ENCODE data around the gene CD300LD.

The CD300LD gene

DNA sequence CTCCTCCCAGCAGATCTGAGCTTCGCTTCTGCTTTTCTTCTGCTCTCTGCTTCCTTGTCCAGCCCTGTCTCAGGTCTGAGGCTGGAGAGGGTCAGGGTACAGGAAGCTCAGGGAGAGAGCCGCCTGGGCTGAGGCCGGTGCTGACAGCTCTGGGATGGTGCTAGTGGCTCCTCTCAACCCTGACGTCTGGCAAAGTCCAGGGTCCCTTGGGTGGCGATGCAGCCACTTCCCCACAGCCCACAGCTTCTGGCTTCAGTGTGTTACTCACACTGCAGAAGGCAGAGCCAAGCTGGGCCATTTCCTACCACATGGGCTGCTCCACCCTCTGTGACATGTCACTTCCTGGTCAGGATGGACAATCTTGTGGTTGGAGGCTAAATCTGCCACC lies 46.2 kb downstream of the CD300LD start, which contains the start of gene CD300C:
TSS of gene CD300C (minus strand) at position 273 of the 388 bp plus-strand sequence. CDS start 333 bp downstream, outside the sequence.
- no peak within 1 kb of the TSS for H3K4me3 ChIP-seq (ENCODE audit: low read depth, low read length)

DNA sequence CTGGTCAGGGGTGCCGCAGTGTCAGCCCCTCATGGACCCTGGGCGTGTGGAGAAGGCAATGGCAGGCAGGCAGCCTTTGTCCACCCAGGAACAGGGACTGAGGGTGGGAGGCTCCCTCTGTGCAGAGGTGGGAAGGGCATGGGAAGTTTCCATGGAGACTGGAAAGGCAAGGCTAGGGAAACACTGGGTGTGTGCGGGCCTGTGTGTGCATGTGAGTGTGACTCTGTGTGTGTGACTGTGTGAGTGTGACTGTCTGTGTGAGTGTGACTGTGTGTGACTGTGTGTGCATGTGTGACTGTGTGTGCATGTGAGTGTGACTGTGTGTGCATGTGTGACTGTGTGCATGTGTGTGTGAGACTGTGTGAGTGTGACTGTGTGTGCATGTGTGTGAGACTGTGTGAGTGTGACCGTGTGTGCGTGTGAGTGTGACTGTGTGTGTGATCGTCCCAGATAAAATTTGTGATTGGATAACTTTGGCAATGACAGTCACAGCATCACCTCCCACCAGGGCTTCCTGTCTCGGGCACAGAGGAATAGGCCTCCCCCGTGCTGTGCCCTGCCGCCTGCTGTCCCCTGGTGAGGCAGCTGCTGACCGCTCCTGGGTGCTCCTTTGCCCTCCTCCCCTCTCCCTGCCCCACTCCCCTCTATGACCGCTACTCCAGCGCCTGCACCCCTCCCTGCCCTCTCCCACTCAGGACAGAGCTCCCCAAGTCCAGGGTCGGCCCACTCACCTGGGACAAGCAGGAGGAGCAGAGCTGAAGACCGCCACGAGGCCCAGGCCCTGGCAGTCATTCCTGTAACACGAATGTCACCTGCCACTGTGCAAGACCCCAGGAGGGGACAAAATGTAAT lies 46.9 kb downstream of the CD300LD start:
- H3K4me3 ChIP-seq (ENCODE audit: low read depth, low read length), result no peak overlapping the region

DNA sequence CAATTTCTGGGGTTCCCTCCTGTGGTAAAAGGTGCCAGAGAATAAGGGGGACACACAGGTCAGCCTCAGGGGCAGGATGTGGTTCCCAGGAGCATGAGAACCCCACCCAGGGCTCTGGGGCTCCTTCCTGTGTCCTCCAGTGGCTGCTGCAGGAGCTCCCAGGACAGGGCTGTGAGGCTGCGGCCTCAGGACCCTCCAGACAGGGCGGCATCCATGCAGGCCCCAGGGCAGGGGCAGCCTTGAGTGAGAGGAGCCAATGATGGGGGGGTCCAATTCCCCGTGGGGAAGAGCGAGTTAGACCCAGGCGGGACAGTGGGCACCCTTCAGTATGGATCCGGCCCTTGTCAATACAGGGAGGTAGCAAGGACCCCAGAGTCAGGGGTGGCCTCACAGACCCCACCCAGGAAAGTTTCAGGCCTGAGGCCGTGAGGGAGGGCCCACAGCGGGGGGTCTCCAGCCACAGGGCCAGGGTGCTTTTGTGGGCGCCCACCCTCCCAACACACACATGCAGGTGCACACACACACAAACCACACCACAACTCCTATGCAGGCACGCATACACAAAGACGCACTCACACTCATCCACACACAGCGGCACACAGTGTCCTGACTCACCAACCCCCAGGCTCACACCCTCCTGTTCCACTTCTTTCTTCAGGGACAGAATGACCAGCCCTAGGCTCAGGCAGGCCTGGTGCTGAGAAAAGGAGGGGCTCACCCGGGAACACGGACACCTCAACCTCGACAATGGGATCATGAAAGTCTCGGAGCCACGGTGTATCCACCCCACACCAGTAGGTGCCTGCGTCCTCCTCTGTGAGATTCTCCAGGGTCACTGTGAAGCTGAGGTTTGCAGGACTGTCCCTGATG lies 48.0 kb downstream of the CD300LD start:
- no peak overlapping the region for H3K4me3 ChIP-seq (ENCODE audit: low read depth, low read length)

DNA sequence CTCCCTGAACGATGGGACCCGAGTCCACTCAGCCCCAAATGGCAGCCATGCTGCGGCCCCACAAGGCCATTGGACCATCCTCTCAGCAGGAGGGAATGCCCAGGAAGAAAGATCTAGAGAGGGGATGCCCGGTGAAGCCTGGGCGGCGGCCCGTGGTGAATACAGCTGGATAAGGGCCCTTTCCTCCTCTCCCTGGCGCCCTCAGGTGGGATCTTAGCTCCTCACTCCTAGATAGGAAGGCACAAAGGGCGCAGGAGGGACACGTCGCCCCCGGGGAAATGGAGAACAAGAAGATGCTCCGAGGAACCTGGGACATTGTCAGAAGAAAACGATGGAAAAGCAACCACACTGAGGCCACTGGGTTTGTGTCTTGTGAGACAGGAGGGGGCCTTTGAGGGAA lies 48.7 kb downstream of the CD300LD start:
- H3K4me3 ChIP-seq (ENCODE audit: low read depth, low read length), result no peak overlapping the region

DNA sequence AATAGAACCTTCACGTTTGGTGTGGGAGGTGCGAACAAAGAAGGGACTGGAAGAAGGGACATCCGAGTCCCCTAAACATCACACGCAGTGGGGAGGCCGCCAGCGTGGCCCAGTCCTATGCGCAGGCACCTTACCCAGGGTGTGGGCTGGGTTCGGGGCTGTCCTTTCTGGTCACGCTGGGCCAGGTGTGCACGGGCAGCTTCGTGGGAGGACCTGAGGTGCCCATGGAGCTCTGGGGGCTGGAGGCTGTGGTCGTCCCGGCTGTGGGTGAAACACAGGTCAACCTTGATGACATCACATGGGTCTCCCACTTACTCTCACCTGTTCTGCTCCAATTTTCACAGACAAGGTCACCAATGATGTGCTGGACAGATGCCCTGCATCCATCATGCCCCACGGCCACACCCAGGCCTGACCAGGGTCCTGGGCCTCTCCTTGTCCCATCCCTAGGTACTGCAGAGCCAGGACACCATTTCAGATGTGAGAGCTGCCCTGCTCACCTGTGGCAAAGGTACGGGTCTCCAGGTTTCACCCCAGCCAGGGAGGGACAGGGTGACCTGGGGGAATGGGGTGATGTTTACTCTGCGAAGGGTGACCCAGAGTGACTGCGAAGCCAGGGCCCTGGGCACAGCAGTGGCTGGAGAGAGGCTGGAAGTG lies 49.2 kb downstream of the CD300LD start:
- no peak overlapping the region for H3K4me3 ChIP-seq (ENCODE audit: low read depth, low read length)

DNA sequence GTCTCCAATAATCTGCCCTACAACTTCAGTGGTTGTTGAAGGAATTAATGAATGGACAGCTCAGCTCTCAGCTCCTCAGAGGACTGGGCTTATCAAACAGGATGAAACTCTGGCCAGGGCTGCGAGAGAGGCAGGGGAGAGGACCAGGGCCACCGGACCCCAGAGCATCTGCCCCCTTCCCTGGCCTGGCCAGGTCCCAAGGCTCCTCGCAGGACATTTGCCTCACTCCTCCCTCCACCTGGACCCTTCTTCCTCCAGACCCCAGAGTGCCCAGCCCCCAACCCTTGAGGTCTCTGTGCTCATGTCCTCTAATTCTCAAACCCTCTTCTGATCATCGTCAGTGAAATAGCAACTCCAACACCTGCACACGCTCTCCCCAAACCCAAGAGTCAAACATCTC lies 49.9 kb downstream of the CD300LD start:
- H3K4me3 ChIP-seq (ENCODE audit: low read depth, low read length), result no peak overlapping the region

DNA sequence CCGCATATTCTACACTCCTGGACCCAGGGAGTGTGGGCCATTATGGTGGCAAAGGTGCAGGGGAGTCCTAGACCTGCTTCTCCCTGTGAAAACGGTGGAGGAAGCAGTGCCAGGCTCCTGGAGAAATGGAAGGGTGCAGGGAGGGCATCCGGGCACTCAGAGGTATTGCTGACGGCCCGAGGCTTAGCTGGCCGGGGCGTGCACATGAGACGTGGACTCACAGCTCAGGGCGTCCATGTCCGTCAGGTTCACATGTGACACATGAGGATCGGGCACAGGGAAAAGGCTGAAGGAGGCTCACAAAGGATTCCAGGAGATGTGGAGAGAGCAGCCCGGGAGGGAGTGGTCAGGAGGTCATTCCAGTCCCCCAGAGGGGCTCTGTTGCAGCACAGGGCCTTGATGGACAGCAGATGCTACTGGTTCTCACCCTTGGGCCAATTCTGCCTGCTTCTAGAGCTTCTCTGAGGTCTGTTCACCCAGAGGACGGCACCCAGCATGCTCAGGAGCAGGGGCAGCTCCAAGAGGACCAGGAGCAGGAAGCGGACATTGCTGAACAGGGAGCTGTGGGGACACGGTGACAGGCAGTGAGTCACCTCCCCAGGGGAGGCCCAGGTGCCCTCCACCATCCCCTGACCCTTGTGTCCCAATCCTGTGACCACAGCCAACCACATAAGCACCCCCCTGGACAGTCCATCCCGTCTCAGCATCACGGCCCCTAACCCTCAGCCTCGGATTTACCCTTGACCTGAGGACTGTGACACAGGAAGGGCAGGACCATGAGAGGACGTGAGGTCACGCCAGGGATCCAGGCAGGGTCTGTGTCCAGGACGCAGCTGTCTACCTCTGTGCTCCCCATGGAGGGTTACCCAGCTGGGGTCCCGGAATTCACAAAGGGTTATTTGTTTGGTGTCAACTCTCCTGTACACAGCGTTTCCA lies 50.6 kb downstream of the CD300LD start:
- no peak overlapping the region for H3K4me3 ChIP-seq (ENCODE audit: low read depth, low read length)

DNA sequence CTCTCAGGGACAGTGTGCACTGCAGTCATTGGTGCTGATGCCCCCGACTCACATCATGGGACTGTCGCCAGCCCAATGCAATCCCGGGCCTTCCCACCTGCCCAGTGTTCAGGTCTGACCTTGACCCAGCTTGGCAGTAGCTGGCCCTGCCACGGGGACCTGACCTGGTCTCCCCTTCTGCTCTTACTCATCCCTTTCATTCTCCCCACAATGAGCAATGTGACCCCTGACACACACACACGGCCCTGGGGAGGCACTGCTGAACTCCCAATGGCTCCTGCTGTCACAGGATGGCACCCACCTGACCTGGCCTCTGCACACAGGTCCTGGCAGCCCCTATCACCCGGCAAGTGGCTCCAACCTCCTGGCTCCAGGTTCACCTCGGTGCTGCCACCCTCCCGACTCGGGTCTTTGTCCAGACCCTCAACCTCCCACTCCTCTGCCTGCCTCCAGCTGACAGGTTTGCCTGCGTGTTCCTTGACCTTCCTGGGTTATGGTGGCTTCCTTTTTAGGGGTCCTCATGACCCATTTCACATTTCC lies 52.7 kb downstream of the CD300LD start:
- H3K4me3 ChIP-seq (ENCODE audit: low read depth, low read length), result no peak overlapping the region

DNA sequence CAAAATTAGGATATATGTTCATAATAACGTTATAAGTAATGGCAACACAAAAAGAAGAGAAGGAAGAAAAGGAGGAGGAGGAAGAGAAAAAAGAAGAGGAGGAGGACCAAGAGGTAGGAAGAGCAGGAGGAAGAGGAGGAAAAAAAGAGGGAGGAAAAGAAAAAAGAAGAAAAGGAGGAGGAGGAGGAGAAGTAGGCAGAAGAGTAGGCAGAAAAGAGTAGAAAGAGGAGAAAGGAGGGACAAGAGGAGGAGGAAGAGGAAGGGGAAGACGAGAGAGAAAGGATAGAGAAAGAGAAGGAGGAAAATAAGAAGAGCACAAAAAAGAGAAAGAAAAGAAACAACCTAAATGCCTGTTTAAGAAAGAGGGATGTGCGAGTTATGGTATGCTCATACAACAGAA lies 55.2 kb downstream of the CD300LD start:
- H3K4me3 ChIP-seq (ENCODE audit: low read depth, low read length), result no peak overlapping the region

DNA sequence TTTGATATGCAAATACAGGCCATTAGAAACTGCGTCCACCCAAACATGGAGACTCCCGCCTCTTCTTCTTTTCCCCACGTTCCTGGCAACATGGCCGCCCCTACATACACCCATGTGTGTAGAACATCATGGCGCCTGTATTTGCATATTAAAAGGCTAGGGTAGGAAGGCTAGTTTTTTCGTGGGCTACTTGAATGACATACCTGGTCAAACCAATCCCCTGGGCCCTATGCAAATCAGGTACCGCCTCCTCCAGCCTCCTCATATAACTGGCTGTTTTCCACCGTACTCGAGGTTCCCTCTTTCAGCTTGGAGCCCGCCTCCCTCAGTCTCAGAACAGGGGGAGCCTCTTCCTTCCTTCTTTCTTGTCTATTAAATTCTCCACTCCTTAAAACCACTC lies 60.0 kb downstream of the CD300LD start:
- H3K4me3 ChIP-seq (ENCODE audit: low read depth, low read length), result no peak overlapping the region

DNA sequence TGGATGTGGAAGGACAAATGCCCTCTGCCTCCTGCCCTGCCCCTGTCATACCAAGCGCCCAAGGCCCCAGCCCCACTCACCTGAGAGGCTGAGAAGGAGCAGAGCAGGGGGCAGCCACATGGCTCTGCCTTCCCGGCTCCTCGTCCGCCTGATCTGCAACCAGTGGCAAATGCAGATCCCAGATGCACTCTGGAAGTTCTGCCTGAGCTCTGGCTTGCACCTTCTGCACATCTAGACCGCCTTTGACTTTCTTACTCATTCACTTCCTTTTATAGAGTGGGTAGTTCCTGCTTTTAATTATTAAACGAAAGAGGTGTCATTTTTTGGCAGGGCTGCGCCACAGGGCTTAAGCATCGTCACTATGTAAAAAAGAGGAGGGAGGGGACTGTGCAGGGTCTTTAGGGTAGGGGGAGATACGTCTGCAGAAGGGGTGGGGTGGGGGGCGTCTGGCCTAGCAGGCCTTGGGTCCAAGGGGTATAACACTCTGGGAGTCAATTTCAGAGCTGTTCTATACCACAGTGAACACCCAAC lies 60.8 kb downstream of the CD300LD start, which contains the start of gene CD300LB:
TSS of gene CD300LB (minus strand) at position 245 of the 531 bp plus-strand sequence. CDS start at position 120, 125 bp downstream.
- no peak within 1 kb of the TSS for H3K4me3 ChIP-seq (ENCODE audit: low read depth, low read length)

DNA sequence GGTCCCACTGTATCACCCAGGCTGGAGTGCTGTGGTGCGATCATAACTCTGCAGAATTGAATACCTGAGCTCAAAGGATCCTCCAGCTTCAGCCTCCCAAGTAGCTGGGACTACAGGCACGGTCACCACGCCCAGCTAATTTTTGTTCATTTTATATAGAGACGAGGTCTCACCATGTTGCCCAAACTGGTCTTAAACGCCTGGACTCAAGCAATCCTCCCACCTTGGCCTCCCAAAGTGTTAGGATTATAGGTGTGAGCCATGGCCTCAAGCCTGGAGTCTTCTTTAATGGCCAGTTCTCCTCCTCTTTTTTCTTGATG lies 61.3 kb downstream of the CD300LD start:
- H3K4me3 ChIP-seq (ENCODE audit: low read depth, low read length), result no peak overlapping the region
